HUDEP-2 (cell line): ENCODE data around the gene DPYD.
"Not testable (repeated sequence)": the region's sequence is repeated elsewhere in the genome, so short reads cannot be mapped to it uniquely, and the experiment has no call there.

ENCODE experiments used
- DNase-seq, 76 experiments: peaks; one replicate each; lab custom pipeline; 2025; ENCODE audit not compliant: unreplicated experiment in 76 of 76; lab: John Stamatoyannopoulos, UW

The DPYD gene

GRCh38 chr1:97245682-97246081 lies 675.2 kb downstream of the DPYD start:
- no peak for DNase-seq

- DNase-seq: no peak
These were observed 675.8 kb downstream of the DPYD start for GRCh38 chr1:97245026-97245425.

- DNase-seq: no peak
These were observed 676.8 kb downstream of the DPYD start for GRCh38 chr1:97243973-97244560.

GRCh38 chr1:97238816-97239215 lies 682.0 kb downstream of the DPYD start:
- DNase-seq: no peak

GRCh38 chr1:97231354-97231753 lies 689.5 kb downstream of the DPYD start:
- not testable (repeated sequence) for DNase-seq

- DNase-seq: no peak
These were observed 708.2 kb downstream of the DPYD start for GRCh38 chr1:97212671-97213070.

- no peak for DNase-seq
These were observed 710.5 kb downstream of the DPYD start for GRCh38 chr1:97210307-97210706.

GRCh38 chr1:97209381-97209957 lies 711.4 kb downstream of the DPYD start:
- no peak for DNase-seq

GRCh38 chr1:97207868-97208267 lies 713.0 kb downstream of the DPYD start:
- DNase-seq: no peak

- no peak for DNase-seq
These were observed 716.4 kb downstream of the DPYD start for GRCh38 chr1:97204468-97204867.

GRCh38 chr1:97202481-97203380 lies 718.1 kb downstream of the DPYD start:
- peak in 1 of 76 experiments; percentile 1 for DNase-seq

- no peak for DNase-seq
These were observed 719.2 kb downstream of the DPYD start for GRCh38 chr1:97201641-97202040.

GRCh38 chr1:97200595-97200994 lies 720.2 kb downstream of the DPYD start:
- no peak for DNase-seq

- no peak for DNase-seq
These were observed 723.9 kb downstream of the DPYD start for GRCh38 chr1:97196825-97197516.

- DNase-seq: no peak
These were observed 727.8 kb downstream of the DPYD start for GRCh38 chr1:97192872-97193572.

- no peak for DNase-seq
These were observed 730.5 kb downstream of the DPYD start for GRCh38 chr1:97190326-97190725.

- DNase-seq: peak in 4 of 76 experiments; percentile 0 to 4 (median 2)
These were observed 734.5 kb downstream of the DPYD start for GRCh38 chr1:97186381-97186780.

- DNase-seq: no peak
These were observed 746.7 kb downstream of the DPYD start for GRCh38 chr1:97174039-97174704.

GRCh38 chr1:97170300-97170699 lies 750.5 kb downstream of the DPYD start:
- no peak for DNase-seq

- no peak for DNase-seq
These were observed 752.8 kb downstream of the DPYD start for GRCh38 chr1:97168056-97168455.
